GM23248 (cell line): Measurements from ENCODE around the gene PSMB5. TPM values are rescaled to one million over a fixed set of nuclear protein-coding genes. Genes with fewer than 3 reads are reported as not detected.

Experiments
- DNase-seq: peaks from one replicate; pipeline ENCODE4 v3.0.0-alpha.2; 2015
- H2AFZ ChIP-seq: fragments of 200-600 bp; sonication (generic); 2 replicates; pipeline ENCODE4 v1.6.1; 2016; ENCODE audit warnings: antibody characterized with exemption
- H3F3A ChIP-seq: fragments of 200-600 bp; sonication (generic); 2 replicates; pipeline ENCODE4 v1.6.1; 2016; ENCODE audit warnings: mild to moderate bottlenecking, antibody characterized with exemption, mixed run types; ENCODE audit not compliant: insufficient read depth
- H3K27ac ChIP-seq: fragments of 200-600 bp; sonication (generic); 2 replicates; pipeline ENCODE4 v1.5.1; 2016; ENCODE audit warnings: mild to moderate bottlenecking
- H3K27me3 ChIP-seq: fragments of 200-600 bp; sonication (generic); replicated peaks from 2 replicates; pipeline ENCODE4 v1.6.1; 2016; ENCODE audit warnings: mild to moderate bottlenecking; ENCODE audit not compliant: insufficient read depth
- H3K36me3 ChIP-seq: fragments of 200-600 bp; sonication (generic); 2 replicates; pipeline ENCODE4 v1.6.1; 2016; ENCODE audit warnings: low read depth, mild to moderate bottlenecking
- H3K4me1 ChIP-seq: fragments of 200-600 bp; sonication (generic); 2 replicates; pipeline ENCODE4 v1.6.1; 2016; ENCODE audit warnings: mild to moderate bottlenecking; ENCODE audit not compliant: insufficient read depth
- H3K4me2 ChIP-seq: fragments of 200-600 bp; sonication (generic); one replicate; pipeline ENCODE4 v1.6.1; 2016; ENCODE audit warnings: mild to moderate bottlenecking; ENCODE audit not compliant: unreplicated experiment
- H3K4me3 ChIP-seq: fragments of 200-600 bp; sonication (generic); 2 replicates; pipeline ENCODE4 v1.5.1; 2016; ENCODE audit warnings: mild to moderate bottlenecking
- H3K79me2 ChIP-seq: fragments of 200-600 bp; sonication (generic); 2 replicates; pipeline ENCODE4 v1.6.1; 2016; ENCODE audit warnings: mild to moderate bottlenecking; ENCODE audit not compliant: insufficient read depth
- H3K9ac ChIP-seq: fragments of 200-600 bp; sonication (generic); 2 replicates; pipeline ENCODE4 v1.6.1; 2016; ENCODE audit warnings: mild to moderate bottlenecking
- H3K9me2 ChIP-seq: fragments of 200-600 bp; sonication (generic); 2 replicates; pipeline ENCODE4 v1.6.1; 2016; ENCODE audit warnings: mixed run types, mild to moderate bottlenecking, moderate library complexity; ENCODE audit not compliant: insufficient read depth
- H3K9me3 ChIP-seq: fragments of 200-600 bp; sonication (generic); one replicate; pipeline ENCODE4 v1.6.1; 2017; ENCODE audit warnings: low read depth
- H4K20me1 ChIP-seq: fragments of 200-600 bp; sonication (generic); 2 replicates; pipeline ENCODE4 v1.6.0; 2016; ENCODE audit not compliant: insufficient read depth
- EZH2 ChIP-seq: fragments of 200-600 bp; sonication (generic); IDR thresholded peaks from 2 replicates; pipeline ENCODE4 v1.6.1; 2018; ENCODE audit warnings: antibody characterized with exemption, mild to moderate bottlenecking; ENCODE audit not compliant: insufficient read depth, poor library complexity, severe bottlenecking
- EZH2phosphoT487 ChIP-seq: fragments of 200-600 bp; sonication (generic); IDR thresholded peaks from 2 replicates; pipeline ENCODE4 v1.6.1; 2018; ENCODE audit warnings: antibody characterized with exemption, moderate library complexity, mild to moderate bottlenecking, low read depth; ENCODE audit not compliant: insufficient read depth
- WGBS, 2 experiments: methylation state at CpG; one replicate each; pipeline ENCODE4 v1.1.6; 2015 to 2017; ENCODE audit warnings: low lambda C conversion rate in 2 of 2, low coverage in 1 of 2; ENCODE audit errors: missing lambda C conversion rate in 2 of 2; 5-methylcytosine and 5-hydroxymethylcytosine counted together
- in situ Hi-C: fragments of 300-500 bp; cut with MboI; formaldehyde crosslinking; loops from 2 replicates; pipeline ENCODE4 v1.15.0; 2020
- polyA plus RNA-seq: library from polyadenylated mRNA; unstranded; fragments of >200 nt; fragmentation: Nextera tagmentation; extraction: Ambion mirVana; gene quantifications from 2 replicates; pipeline ENCODE4 v1.2.1, GENCODE V29; 2016
- total RNA-seq: library from RNA; depleted of rRNA; stranded (reverse); fragments of >200 nt; shearing (Covaris generic); gene quantifications from 2 replicates; pipeline ENCODE4 v1.2.3, GENCODE V29; 2014

Gene PSMB5
- total and polyA plus RNA-seq, 2 experiments from 2014 or later = 263 to 274 TPM

DNA sequence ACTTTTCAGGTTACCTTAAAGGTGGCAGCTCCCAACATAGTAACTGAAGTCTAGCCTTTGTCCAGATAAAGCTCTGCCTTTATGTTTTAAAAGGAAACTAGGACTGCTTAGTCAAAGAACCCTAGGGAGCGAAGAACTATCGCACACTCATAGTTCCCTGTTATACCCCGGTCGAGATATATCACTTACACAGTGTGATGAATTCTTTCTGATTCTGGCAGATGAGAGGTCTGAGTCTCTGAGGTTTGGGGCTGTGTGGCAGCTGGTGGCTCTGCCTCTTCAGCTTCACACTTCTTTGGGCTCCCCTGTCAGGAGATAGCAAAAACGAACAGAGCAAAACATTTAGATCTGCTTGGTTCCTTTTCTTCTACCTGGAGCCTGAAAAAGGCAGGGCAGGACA lies 43.3 kb upstream of the PSMB5 start:
- WGBS, 2 experiments = 49 to 56% methylated on average over 5 of the region's 5 CpGs
- H3K27ac ChIP-seq = peak overlapping the region; percentile 96
- H3K4me1 ChIP-seq = peaks cover 45% of the 10 kb centered on the region
- H3K9me2 ChIP-seq = no peaks in the 10 kb centered on the region
- H3K9ac ChIP-seq = peak overlapping the region; percentile 79
- H3K4me3 ChIP-seq = peak overlapping the region; percentile 27
- in situ Hi-C loops = no loop called here
- peaks cover 65% of the 10 kb centered on the region for H3K36me3 ChIP-seq
- H3K27me3 ChIP-seq = no peaks in the 10 kb centered on the region
- no peak overlapping the region for H2AFZ ChIP-seq
- H3K4me2 ChIP-seq = peak overlapping the region; percentile 68
- H3K79me2 ChIP-seq = peaks cover 71% of the 10 kb centered on the region
- TF ChIP-seq EZH2 (no peak), EZH2phosphoT487 (no peak)
- DNase-seq = peak; percentile 35
- no peaks in the 10 kb centered on the region for H3K9me3 ChIP-seq
- H3F3A ChIP-seq = peaks cover 65% of the 10 kb centered on the region
- no peaks in the 10 kb centered on the region for H4K20me1 ChIP-seq

DNA sequence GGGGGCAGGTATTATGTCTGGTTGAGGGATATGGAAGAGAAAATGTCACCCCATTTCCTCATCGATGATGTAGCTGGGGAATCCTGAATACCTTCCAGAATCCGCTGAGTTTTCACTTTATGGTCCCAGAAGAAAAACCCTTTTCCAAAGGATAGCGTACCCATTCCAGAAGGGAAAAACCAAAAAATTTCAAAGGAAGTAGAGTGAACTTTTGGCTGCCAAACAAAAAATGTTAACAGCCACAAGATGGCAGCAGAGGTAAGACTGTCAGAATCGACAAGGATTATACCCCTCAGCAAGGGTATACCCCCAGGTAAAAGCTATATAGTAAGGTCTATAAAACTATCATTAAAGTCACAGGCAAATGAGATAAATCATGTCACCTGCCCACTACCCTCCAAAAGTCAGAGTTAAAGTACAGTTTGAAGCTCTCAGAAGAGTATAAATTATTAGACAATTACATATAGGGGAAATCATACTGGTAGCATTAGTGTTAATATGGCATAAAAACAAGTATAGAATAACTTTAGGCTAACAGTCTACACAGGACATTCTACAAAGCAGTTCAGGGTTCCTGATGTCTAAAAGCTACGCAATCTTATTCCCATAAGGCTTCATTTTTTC lies 42.2 kb upstream of the PSMB5 start:
- Histone ChIP-seq H3K9me3 (no peaks in the 10 kb centered on the region), H3K4me2 (no peak overlapping the region), H3F3A (peaks cover 71% of the 10 kb centered on the region), H3K27me3 (no peaks in the 10 kb centered on the region), H2AFZ (no peak overlapping the region), H3K79me2 (peaks cover 71% of the 10 kb centered on the region), H3K9me2 (no peaks in the 10 kb centered on the region), H3K36me3 (peaks cover 58% of the 10 kb centered on the region), H3K9ac (peak overlapping the region; percentile 79; the same call in 1 of the 2 replicates), H3K4me1 (peaks cover 49% of the 10 kb centered on the region), H4K20me1 (no peaks in the 10 kb centered on the region), H3K4me3 (no peak overlapping the region), H3K27ac (peak overlapping the region; percentile 96; the same call in 1 of the 2 replicates)
- DNase-seq = peak; percentile 59
- in situ Hi-C loops = no loop called here
- WGBS, 2 experiments = 61 to 67% methylated on average over 5 of the region's 5 CpGs
- TF ChIP-seq EZH2phosphoT487 = no peak
- TF ChIP-seq EZH2 = no peak

GRCh38 chr14:23074906-23075305 lies 40.2 kb upstream of the PSMB5 start:
- H3K36me3 ChIP-seq = peaks cover 38% of the 10 kb centered on the region
- no peaks in the 10 kb centered on the region for H3K9me2 ChIP-seq
- 97 to 100% methylated on average over 1 of the region's 1 CpG for WGBS, 2 experiments
- H3K4me3 ChIP-seq = no peak overlapping the region
- peaks cover 37% of the 10 kb centered on the region for H3K4me1 ChIP-seq
- H4K20me1 ChIP-seq = no peaks in the 10 kb centered on the region
- no peak for DNase-seq
- in situ Hi-C loops = no loop called here
- no peak overlapping the region for H3K27ac ChIP-seq
- no peak for TF ChIP-seq EZH2
- no peak for TF ChIP-seq EZH2phosphoT487
- peaks cover 62% of the 10 kb centered on the region for H3F3A ChIP-seq
- H3K79me2 ChIP-seq = peaks cover 81% of the 10 kb centered on the region
- H3K9me3 ChIP-seq = no peaks in the 10 kb centered on the region
- no peak overlapping the region for H3K4me2 ChIP-seq
- H3K9ac ChIP-seq = no peak overlapping the region
- no peak overlapping the region for H2AFZ ChIP-seq
- H3K27me3 ChIP-seq = no peaks in the 10 kb centered on the region

GRCh38 chr14:23071921-23072539 lies 37.3 kb upstream of the PSMB5 start:
- Histone ChIP-seq H3K4me2 (peak overlapping the region; percentile 83), H3K36me3 (peaks cover 28% of the 10 kb centered on the region), H3K27ac (peak overlapping the region; percentile 71), H3K9me3 (no peaks in the 10 kb centered on the region), H3K4me3 (peak overlapping the region; percentile 97), H3K4me1 (peaks cover 23% of the 10 kb centered on the region), H3K9me2 (no peaks in the 10 kb centered on the region), H2AFZ (no peak overlapping the region), H3K79me2 (peaks cover 97% of the 10 kb centered on the region), H3F3A (peaks cover 43% of the 10 kb centered on the region), H3K9ac (peak overlapping the region; percentile 95), H3K27me3 (no peaks in the 10 kb centered on the region), H4K20me1 (peaks cover 5% of the 10 kb centered on the region; the same call in 1 of the 2 replicates)
- 38 to 42% methylated on average over 5 of the region's 5 CpGs for WGBS, 2 experiments
- TF ChIP-seq EZH2 = no peak
- no peak for TF ChIP-seq EZH2phosphoT487
- in situ Hi-C loops = no loop called here
- DNase-seq = no peak
